ENCODE measurements around the gene TUBGCP2.
"Not testable (repeated sequence)": the region's sequence is repeated elsewhere in the genome, so short reads cannot be mapped to it uniquely, and the experiment has no call there.

The TUBGCP2 gene

GRCh38 chr10:133324198-133324792 lies 15.6 kb upstream of the TUBGCP2 start:
- DNase-seq: peak; percentile 40

GRCh38 chr10:133322064-133322709 lies 13.5 kb upstream of the TUBGCP2 start:
- not testable (repeated sequence) for DNase-seq

- not testable (repeated sequence) for DNase-seq
Observed at GRCh38 chr10:133320852-133321422, 12.3 kb upstream of the TUBGCP2 start.

GRCh38 chr10:133318494-133319127 lies 9.9 kb upstream of the TUBGCP2 start:
- DNase-seq: peak; percentile 14

- no peak for DNase-seq
Observed at GRCh38 chr10:133316732-133317131, 8.1 kb upstream of the TUBGCP2 start.

GRCh38 chr10:133316266-133316665 lies 7.6 kb upstream of the TUBGCP2 start:
- DNase-seq: no peak

- no peak for DNase-seq
Observed at GRCh38 chr10:133315847-133316246, 7.2 kb upstream of the TUBGCP2 start.

GRCh38 chr10:133314911-133315310 lies 6.2 kb upstream of the TUBGCP2 start:
- no peak for DNase-seq

GRCh38 chr10:133313192-133313591 lies 4.5 kb upstream of the TUBGCP2 start:
- DNase-seq: no peak

- DNase-seq: no peak
Observed at GRCh38 chr10:133312769-133313145, 4.1 kb upstream of the TUBGCP2 start.

- no peak for DNase-seq
Observed at GRCh38 chr10:133312016-133312768, 3.5 kb upstream of the TUBGCP2 start.

GRCh38 chr10:133311570-133311969 lies 2.9 kb upstream of the TUBGCP2 start:
- no peak for DNase-seq

GRCh38 chr10:133310789-133311188 lies 2.1 kb upstream of the TUBGCP2 start:
- DNase-seq: no peak

GRCh38 chr10:133310399-133310755 lies 1.7 kb upstream of the TUBGCP2 start:
- DNase-seq: no peak

GRCh38 chr10:133309720-133310398 lies 1.2 kb upstream of the TUBGCP2 start:
- DNase-seq: peak; percentile 67

GRCh38 chr10:133309100-133309719 lies 538 bp upstream of the TUBGCP2 start:
- DNase-seq: peak; percentile 54

GRCh38 chr10:133307776-133308420 lies 774 bp downstream of the TUBGCP2 start:
- peak; percentile 39 for DNase-seq

GRCh38 chr10:133306941-133307379 lies 1.7 kb downstream of the TUBGCP2 start:
- no peak for DNase-seq

GRCh38 chr10:133306097-133306476 lies 2.6 kb downstream of the TUBGCP2 start:
- DNase-seq: no peak

GRCh38 chr10:133303206-133303605 lies 5.5 kb downstream of the TUBGCP2 start:
- no peak for DNase-seq

GRCh38 chr10:133302230-133302629 lies 6.4 kb downstream of the TUBGCP2 start:
- DNase-seq: no peak

- DNase-seq: no peak
Observed at GRCh38 chr10:133299738-133300137, 8.9 kb downstream of the TUBGCP2 start.

All from NCI-H2029 (cell line).